Panc1 (cell line): Measurements from ENCODE around the gene ATM. TPM values are rescaled to one million over a fixed set of nuclear protein-coding genes. Genes with fewer than 3 reads are reported as not detected.
A peak's percentile ranks its signal among the peaks of the same experiment; 100 is the strongest.

Experiments used
- ATAC-seq: fragments of 200-7000 bp; cut with Tn5 transposase; 2 replicates; pipeline ENCODE4 v1.9.1; 2020; ENCODE audit warnings: mild to moderate bottlenecking, moderate library complexity
- BruUV-seq: library from RNA; stranded (reverse); fragments of 400-500 nt; replicated peaks from 2 replicates; lab custom pipeline; 2021; lab: Mats Ljungman, UMichigan
- CTCF ChIA-PET: fragments of 300-600 bp; sonication (Branson Sonifier 250); formaldehyde crosslinking; loops from one replicate; lab custom pipeline; 2022; ENCODE audit warnings: antibody characterized with exemption; lab: Charles Lee
- POLR2A ChIA-PET: fragments of 300-600 bp; sonication (Branson Sonifier 250); formaldehyde crosslinking; loops from one replicate; lab custom pipeline; 2022; ENCODE audit warnings: antibody characterized with exemption; lab: Charles Lee
- DNase-seq: peaks from one replicate; pipeline ENCODE4 v3.0.0-alpha.2; 2010; ENCODE audit warnings: low read depth, low spot score
- H3K27ac ChIP-seq: 2 replicates; pipeline ENCODE4 v1.5.1; 2011; ENCODE audit warnings: mild to moderate bottlenecking, low read length, inconsistent platforms
- H3K27me3 ChIP-seq: fragments of 200-500 bp; sonication (Bioruptor generic); 2 replicates; pipeline ENCODE4 v1.6.0; 2014; ENCODE audit warnings: low read length, inconsistent platforms; ENCODE audit not compliant: control insufficient read depth, insufficient read depth
- H3K36me3 ChIP-seq: fragments of 200-500 bp; sonication (Bioruptor generic); 2 replicates; pipeline ENCODE4 v1.5.1; 2014; ENCODE audit warnings: inconsistent platforms, mild to moderate bottlenecking, low read length, moderate library complexity; ENCODE audit not compliant: control insufficient read depth, insufficient read depth
- H3K4me1 ChIP-seq: 2 replicates; pipeline ENCODE4 v1.5.1; 2011; ENCODE audit warnings: inconsistent platforms, mild to moderate bottlenecking, low read length, moderate library complexity; ENCODE audit not compliant: control insufficient read depth, insufficient read depth
- H3K4me3 ChIP-seq, 2 experiments: 2 replicates each; pipeline ENCODE4 v1.5.1; 2011 to 2012; ENCODE audit warnings: low read depth in 2 of 2, low read length in 2 of 2, mild to moderate bottlenecking in 2 of 2, inconsistent platforms in 1 of 2, moderate library complexity in 1 of 2
- H3K9me3 ChIP-seq: fragments of 200-500 bp; sonication (Bioruptor generic); 2 replicates; pipeline ENCODE4 v1.5.1; 2014; ENCODE audit warnings: low read depth, mild to moderate bottlenecking, inconsistent platforms, low read length, moderate library complexity; ENCODE audit not compliant: control insufficient read depth, insufficient read depth
- POLR2AphosphoS5 ChIP-seq: IDR thresholded peaks from 2 replicates; pipeline ENCODE4 v1.6.1; 2012; ENCODE audit warnings: mild to moderate bottlenecking, low read depth, low read length, moderate library complexity
- SIN3A ChIP-seq: IDR thresholded peaks from 2 replicates; pipeline ENCODE4 v1.6.1; 2012; ENCODE audit warnings: low read depth, mild to moderate bottlenecking, low read length, moderate library complexity, borderline replicate concordance; ENCODE audit not compliant: insufficient read depth
- TCF7L2 ChIP-seq: IDR thresholded peaks from 2 replicates; pipeline ENCODE4 v1.6.1; 2011; ENCODE audit warnings: mild to moderate bottlenecking, low read depth, low read length, inconsistent platforms
- in situ Hi-C: cut with HindIII; loops from 2 replicates; pipeline ENCODE4 v1.10.0; 2016; ENCODE audit warnings: low sequenced_read_pairs, low pct_unique_long_range_greater_than_20kb
- intact Hi-C: fragments of 100-400 bp; cut with micrococcal nuclease; formaldehyde crosslinking; loops from one replicate; pipeline ENCODE4 v1.10.0; 2022; ENCODE audit not compliant: unreplicated experiment
- total RNA-seq: library from RNA; stranded (reverse); gene quantifications from one replicate; pipeline ENCODE4 v1.2.1, GENCODE V29; 2021; ENCODE audit not compliant: unreplicated experiment
- TF ChIP-seq, protein P1 (sequence below), 2 experiments: IDR thresholded peaks; 2 replicates each; pipeline ENCODE4 v1.6.1; 2011 to 2012; ENCODE audit warnings: low read depth in 2 of 2, control low read depth in 1 of 2, low read length in 1 of 2, mild to moderate bottlenecking in 1 of 2, moderate library complexity in 1 of 2; ENCODE audit not compliant: insufficient read depth in 1 of 2
- TF ChIP-seq, protein P2 (sequence below): fragments of 450-650 bp; IDR thresholded peaks from 2 replicates; pipeline ENCODE4 v1.5.1; 2017; ENCODE audit warnings: mild to moderate bottlenecking

Gene ATM
- total RNA-seq, 1 experiment from 2014 or later: 95.6 TPM

- Histone ChIP-seq H3K4me1 (peaks cover 37% of the 10 kb centered on the region), H3K27ac (peak overlapping the region; percentile 92), H3K27me3 (no peaks in the 10 kb centered on the region), H3K9me3 (no peaks in the 10 kb centered on the region), H3K4me3 (peak overlapping the region; percentile 93 to 99), H3K36me3 (peaks cover 3% of the 10 kb centered on the region; the same call in 1 of the 2 replicates)
- no TSS peak for BruUV-seq
- POLR2A ChIA-PET: interaction anchor here (0.6 kb wide), 2 partner anchors 37 to 255 kb away, joined by 3 to 4 read pairs; no protein-coding TSS in a partner anchor
- in situ Hi-C loops: no loop called here
- CTCF ChIA-PET: no interaction called here
- TF ChIP-seq SIN3A (no peak), TCF7L2 (no peak), POLR2AphosphoS5 (no peak)
- TF ChIP-seq, protein P1, sequence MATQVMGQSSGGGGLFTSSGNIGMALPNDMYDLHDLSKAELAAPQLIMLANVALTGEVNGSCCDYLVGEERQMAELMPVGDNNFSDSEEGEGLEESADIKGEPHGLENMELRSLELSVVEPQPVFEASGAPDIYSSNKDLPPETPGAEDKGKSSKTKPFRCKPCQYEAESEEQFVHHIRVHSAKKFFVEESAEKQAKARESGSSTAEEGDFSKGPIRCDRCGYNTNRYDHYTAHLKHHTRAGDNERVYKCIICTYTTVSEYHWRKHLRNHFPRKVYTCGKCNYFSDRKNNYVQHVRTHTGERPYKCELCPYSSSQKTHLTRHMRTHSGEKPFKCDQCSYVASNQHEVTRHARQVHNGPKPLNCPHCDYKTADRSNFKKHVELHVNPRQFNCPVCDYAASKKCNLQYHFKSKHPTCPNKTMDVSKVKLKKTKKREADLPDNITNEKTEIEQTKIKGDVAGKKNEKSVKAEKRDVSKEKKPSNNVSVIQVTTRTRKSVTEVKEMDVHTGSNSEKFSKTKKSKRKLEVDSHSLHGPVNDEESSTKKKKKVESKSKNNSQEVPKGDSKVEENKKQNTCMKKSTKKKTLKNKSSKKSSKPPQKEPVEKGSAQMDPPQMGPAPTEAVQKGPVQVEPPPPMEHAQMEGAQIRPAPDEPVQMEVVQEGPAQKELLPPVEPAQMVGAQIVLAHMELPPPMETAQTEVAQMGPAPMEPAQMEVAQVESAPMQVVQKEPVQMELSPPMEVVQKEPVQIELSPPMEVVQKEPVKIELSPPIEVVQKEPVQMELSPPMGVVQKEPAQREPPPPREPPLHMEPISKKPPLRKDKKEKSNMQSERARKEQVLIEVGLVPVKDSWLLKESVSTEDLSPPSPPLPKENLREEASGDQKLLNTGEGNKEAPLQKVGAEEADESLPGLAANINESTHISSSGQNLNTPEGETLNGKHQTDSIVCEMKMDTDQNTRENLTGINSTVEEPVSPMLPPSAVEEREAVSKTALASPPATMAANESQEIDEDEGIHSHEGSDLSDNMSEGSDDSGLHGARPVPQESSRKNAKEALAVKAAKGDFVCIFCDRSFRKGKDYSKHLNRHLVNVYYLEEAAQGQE (IDR thresholded peaks at IDR 0.05; ENCODE audit: insufficient read depth in 1 of 2, low read depth in 2 of 2, low read length in 1 of 2): no peak
- TF ChIP-seq, protein P2, sequence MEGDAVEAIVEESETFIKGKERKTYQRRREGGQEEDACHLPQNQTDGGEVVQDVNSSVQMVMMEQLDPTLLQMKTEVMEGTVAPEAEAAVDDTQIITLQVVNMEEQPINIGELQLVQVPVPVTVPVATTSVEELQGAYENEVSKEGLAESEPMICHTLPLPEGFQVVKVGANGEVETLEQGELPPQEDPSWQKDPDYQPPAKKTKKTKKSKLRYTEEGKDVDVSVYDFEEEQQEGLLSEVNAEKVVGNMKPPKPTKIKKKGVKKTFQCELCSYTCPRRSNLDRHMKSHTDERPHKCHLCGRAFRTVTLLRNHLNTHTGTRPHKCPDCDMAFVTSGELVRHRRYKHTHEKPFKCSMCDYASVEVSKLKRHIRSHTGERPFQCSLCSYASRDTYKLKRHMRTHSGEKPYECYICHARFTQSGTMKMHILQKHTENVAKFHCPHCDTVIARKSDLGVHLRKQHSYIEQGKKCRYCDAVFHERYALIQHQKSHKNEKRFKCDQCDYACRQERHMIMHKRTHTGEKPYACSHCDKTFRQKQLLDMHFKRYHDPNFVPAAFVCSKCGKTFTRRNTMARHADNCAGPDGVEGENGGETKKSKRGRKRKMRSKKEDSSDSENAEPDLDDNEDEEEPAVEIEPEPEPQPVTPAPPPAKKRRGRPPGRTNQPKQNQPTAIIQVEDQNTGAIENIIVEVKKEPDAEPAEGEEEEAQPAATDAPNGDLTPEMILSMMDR: no peak
- ATAC-seq (no peak), DNase-seq (no peak)
- intact Hi-C loops: no loop called here
These were observed 2.0 kb upstream of the ATM start for GRCh38 chr11:108220721-108221336.

GRCh38 chr11:108221371-108221770, 1.5 kb upstream of the ATM start:
- CTCF ChIA-PET: no interaction called here
- peaks cover 37% of the 10 kb centered on the region for H3K4me1 ChIP-seq
- ATAC-seq (no peak), DNase-seq (no peak)
- peaks cover 3% of the 10 kb centered on the region; the same call in 1 of the 2 replicates for H3K36me3 ChIP-seq
- in situ Hi-C loops: no loop called here
- POLR2A ChIA-PET: interaction anchor here (0.6 kb wide), 1 partner anchor 38 kb away, joined by 4 read pairs; no protein-coding TSS in a partner anchor
- no TSS peak for BruUV-seq
- H3K4me3 ChIP-seq: peak overlapping the region; percentile 93 to 99
- no peaks in the 10 kb centered on the region for H3K27me3 ChIP-seq
- no peaks in the 10 kb centered on the region for H3K9me3 ChIP-seq
- intact Hi-C loops: no loop called here
- peak overlapping the region; percentile 92 for H3K27ac ChIP-seq
- TF ChIP-seq POLR2AphosphoS5: no peak
- no peak for TF ChIP-seq TCF7L2
- no peak for TF ChIP-seq SIN3A
- TF ChIP-seq, protein P2: no peak
- TF ChIP-seq, protein P1 (IDR thresholded peaks at IDR 0.05; ENCODE audit: insufficient read depth in 1 of 2, low read depth in 2 of 2, low read length in 1 of 2): no peak
